Spinal cord (tissue), 10 donors: ENCODE data around the gene TMEM59. TPM values are rescaled to one million over a fixed set of nuclear protein-coding genes. Genes with fewer than 3 reads are reported as not detected.
"Not testable (repeated sequence)": the region's sequence is repeated elsewhere in the genome, so short reads cannot be mapped to it uniquely, and the experiment has no call there.

Experiments used
- DNase-seq, 6 donors: peaks; one replicate each; pipeline versions ENCODE4 v3.0.0 to v3.0.0-alpha.2; 2013 to 2015; ENCODE audit warnings: low spot score in 6 of 6, low read depth in 4 of 6
- H3K27ac ChIP-seq: one replicate; pipeline ENCODE4 v1.5.1; 2013; ENCODE audit warnings: low read depth, low read length, control low read depth
- H3K27me3 ChIP-seq: one replicate; pipeline ENCODE4 v1.6.1; 2013; ENCODE audit warnings: low read length; ENCODE audit not compliant: control insufficient read depth, insufficient read depth
- H3K36me3 ChIP-seq: one replicate; pipeline ENCODE4 v1.6.1; 2013; ENCODE audit warnings: low read length; ENCODE audit not compliant: control insufficient read depth, insufficient read depth
- H3K4me1 ChIP-seq: one replicate; pipeline ENCODE4 v1.6.1; 2013; ENCODE audit warnings: low read length; ENCODE audit not compliant: control insufficient read depth, insufficient read depth
- H3K4me3 ChIP-seq: one replicate; pipeline ENCODE4 v1.5.1; 2013; ENCODE audit warnings: low read depth, low read length, control low read depth
- H3K9me3 ChIP-seq: one replicate; pipeline ENCODE4 v1.6.1; 2013; ENCODE audit warnings: low read length; ENCODE audit not compliant: control insufficient read depth, insufficient read depth
- WGBS: methylation state at CpG from one replicate; pipeline ENCODE4 v1.1.5; 2013; ENCODE audit warnings: missing lambda C conversion rate; ENCODE audit not compliant: insufficient coverage; 5-methylcytosine and 5-hydroxymethylcytosine counted together
- long read RNA-seq, 4 donors: transcript quantifications; one replicate each; lab custom pipeline, GENCODE V29; 2026
- polyA plus RNA-seq, 2 donors: library from polyadenylated mRNA; unstranded; fragments of 120-200 nt; gene quantifications; one replicate each; pipeline ENCODE4 v1.2.1, GENCODE V29; 2013; ENCODE audit not compliant: insufficient read length in 2 of 2
- total RNA-seq, 2 donors: library from RNA; depleted of rRNA in 1 of 2; stranded (reverse); fragments of 120-200 nt in 1 of 2; fragments of >200 nt in 1 of 2; gene quantifications; one replicate each; pipeline versions ENCODE4 v1.2.3 to v1.2.4, GENCODE V29; 2013 to 2014
- donor health status: healthy.

The TMEM59 gene, protein sequence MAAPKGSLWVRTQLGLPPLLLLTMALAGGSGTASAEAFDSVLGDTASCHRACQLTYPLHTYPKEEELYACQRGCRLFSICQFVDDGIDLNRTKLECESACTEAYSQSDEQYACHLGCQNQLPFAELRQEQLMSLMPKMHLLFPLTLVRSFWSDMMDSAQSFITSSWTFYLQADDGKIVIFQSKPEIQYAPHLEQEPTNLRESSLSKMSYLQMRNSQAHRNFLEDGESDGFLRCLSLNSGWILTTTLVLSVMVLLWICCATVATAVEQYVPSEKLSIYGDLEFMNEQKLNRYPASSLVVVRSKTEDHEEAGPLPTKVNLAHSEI
- total RNA-seq: 100 to 1,000 TPM; 290 to 455 TPM
- 100 to 1,000 TPM; 242 to 254 TPM for polyA plus RNA-seq
- long read RNA-seq, donor 1, full-length matches to known transcripts: 241 of 325 reads
- long read RNA-seq, donor 1, partial matches to known transcripts: 41 of 325 reads
- long read RNA-seq, donor 1, other reads (novel, unspliced or antisense): 43 of 325 reads
- long read RNA-seq, donor 2, full-length matches to known transcripts: 67 of 79 reads
- long read RNA-seq, donor 2, partial matches to known transcripts: 0 of 79 reads
- long read RNA-seq, donor 2, other reads (novel, unspliced or antisense): 12 of 79 reads
- long read RNA-seq, donor 3, full-length matches to known transcripts: 81 of 96 reads
- long read RNA-seq, donor 3, partial matches to known transcripts: 15 of 96 reads
- long read RNA-seq, donor 3, other reads (novel, unspliced or antisense): 0 of 96 reads
- long read RNA-seq, donor 4, full-length matches to known transcripts: 687 of 771 reads
- long read RNA-seq, donor 4, partial matches to known transcripts: 71 of 771 reads
- long read RNA-seq, donor 4, other reads (novel, unspliced or antisense): 13 of 771 reads

DNA sequence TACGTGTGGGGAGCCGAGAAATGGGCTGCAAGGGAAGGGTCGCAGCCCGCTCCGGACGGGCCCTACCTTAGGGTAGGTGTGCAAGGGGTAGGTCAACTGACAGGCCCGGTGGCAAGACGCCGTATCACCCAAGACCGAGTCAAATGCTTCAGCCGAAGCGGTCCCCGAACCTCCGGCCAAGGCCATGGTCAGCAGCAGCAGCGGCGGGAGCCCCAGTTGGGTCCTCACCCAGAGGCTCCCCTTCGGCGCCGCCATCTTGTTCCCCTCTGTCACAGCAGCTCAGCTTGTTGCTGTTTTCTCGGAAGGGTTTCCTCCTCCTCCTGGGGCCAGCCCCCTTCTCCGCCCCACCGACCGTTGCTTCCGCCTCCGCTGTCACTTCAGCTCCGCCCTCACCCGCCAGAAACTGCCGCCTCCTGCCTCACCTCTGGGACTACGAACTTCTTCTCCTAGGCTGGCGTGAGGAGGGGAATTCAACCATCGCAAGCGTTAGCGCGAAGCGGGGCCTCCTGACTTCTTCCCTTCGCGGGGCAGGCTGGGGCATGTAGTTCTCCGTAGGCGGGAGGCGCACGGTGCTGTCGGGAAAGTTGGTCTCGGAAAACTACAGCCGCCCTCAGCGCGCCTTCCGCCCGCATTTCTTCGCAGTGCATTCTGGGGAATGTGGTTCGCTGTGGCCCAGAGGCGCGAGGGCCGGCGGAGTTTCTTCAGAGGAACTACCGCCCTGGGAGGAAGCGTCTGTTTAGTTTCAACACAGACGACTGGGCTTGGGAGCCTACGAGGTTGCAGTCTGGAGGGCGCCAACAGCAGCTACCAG is at the start of gene TMEM59, which contains the start of gene TCEANC2:
TSS of gene TMEM59 (minus strand) at position 271 of the 811 bp plus-strand sequence. CDS start at position 255, 16 bp downstream.
TSS of gene TCEANC2 (plus strand) at position 675 of the 811 bp plus-strand sequence. CDS start 815 bp downstream, outside the sequence.
- peaks cover 9% of the 10 kb centered on the region for H3K36me3 ChIP-seq
- H3K9me3 ChIP-seq: no peaks in the 10 kb centered on the region
- DNase-seq: peak; percentile 91 to 100 (median 97)
- peak within 1 kb of the TSS; percentile 89 for H3K4me3 ChIP-seq
- peaks cover 11% of the 10 kb centered on the region for H3K4me1 ChIP-seq
- peak within 1 kb of the TSS; percentile 94 for H3K27ac ChIP-seq
- H3K27me3 ChIP-seq: no peaks in the 10 kb centered on the region
- WGBS: under 1% methylated on average over 59 of the region's 59 CpGs

GRCh38 chr1:54100500-54100899 is 47.5 kb upstream of the TMEM59 start:
- Histone ChIP-seq H3K27me3 (no peaks in the 10 kb centered on the region), H3K9me3 (no peaks in the 10 kb centered on the region), H3K4me3 (no peak overlapping the region), H3K27ac (no peak overlapping the region), H3K36me3 (no peaks in the 10 kb centered on the region), H3K4me1 (peaks cover 10% of the 10 kb centered on the region)
- WGBS: 0% methylated on average over 1 of the region's 2 CpGs
- no peak for DNase-seq

- 85% methylated on average over 4 of the region's 6 CpGs for WGBS
- no peaks in the 10 kb centered on the region for H3K27me3 ChIP-seq
- no peaks in the 10 kb centered on the region for H3K36me3 ChIP-seq
- peak in 2 of 6 donors; percentile 34 to 64 for DNase-seq
- no peak overlapping the region for H3K27ac ChIP-seq
- peaks cover 10% of the 10 kb centered on the region for H3K4me1 ChIP-seq
- no peaks in the 10 kb centered on the region for H3K9me3 ChIP-seq
- no peak overlapping the region for H3K4me3 ChIP-seq
Measured at GRCh38 chr1:54099061-54099610, 46.1 kb upstream of the TMEM59 start.

GRCh38 chr1:54096877-54097240 is 43.9 kb upstream of the TMEM59 start:
- Histone ChIP-seq H3K36me3 (no peaks in the 10 kb centered on the region), H3K9me3 (no peaks in the 10 kb centered on the region), H3K4me3 (no peak overlapping the region), H3K27me3 (no peaks in the 10 kb centered on the region), H3K4me1 (peaks cover 10% of the 10 kb centered on the region), H3K27ac (no peak overlapping the region)
- 23% methylated on average over 4 of the region's 7 CpGs for WGBS
- DNase-seq: no peak

DNA sequence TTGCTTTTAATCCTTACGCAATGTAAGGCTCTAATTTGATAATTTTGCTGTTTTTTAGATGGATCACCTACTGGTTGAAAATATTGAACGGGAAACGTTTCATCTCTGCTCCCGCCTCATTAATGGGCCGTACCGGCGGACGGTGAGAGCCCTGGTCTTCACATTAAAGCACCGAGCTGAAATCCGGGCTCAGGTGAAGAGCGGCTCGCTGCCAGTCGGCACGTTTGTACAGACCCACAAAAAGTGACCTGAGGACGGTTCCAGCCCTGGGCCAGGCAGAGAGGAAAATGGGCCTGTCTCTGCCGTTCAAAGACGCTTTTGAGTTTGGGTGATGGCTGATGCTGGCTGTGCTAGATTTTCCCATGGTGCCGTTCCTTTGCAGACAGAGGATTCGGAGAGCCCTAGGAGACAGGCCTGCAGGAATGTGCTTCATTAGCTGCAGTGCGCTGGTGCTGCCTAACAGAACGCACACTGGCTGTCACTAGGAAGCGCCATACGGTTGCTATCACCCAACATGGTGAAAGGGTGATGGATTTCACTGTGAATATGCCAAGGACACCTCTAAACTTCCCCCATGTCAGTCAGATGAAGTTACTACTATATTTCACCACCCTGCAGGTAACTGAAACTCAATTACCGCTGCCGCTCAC is 43.3 kb upstream of the TMEM59 start:
- no peaks in the 10 kb centered on the region for H3K27me3 ChIP-seq
- peaks cover 10% of the 10 kb centered on the region for H3K4me1 ChIP-seq
- H3K36me3 ChIP-seq: no peaks in the 10 kb centered on the region
- no peaks in the 10 kb centered on the region for H3K9me3 ChIP-seq
- H3K4me3 ChIP-seq: no peak overlapping the region
- no peak overlapping the region for H3K27ac ChIP-seq
- 69% methylated on average over 20 of the region's 25 CpGs for WGBS
- peak in 1 of 6 donors; percentile 72 for DNase-seq

- Histone ChIP-seq H3K4me1 (peaks cover 10% of the 10 kb centered on the region), H3K4me3 (no peak overlapping the region), H3K36me3 (no peaks in the 10 kb centered on the region), H3K27ac (no peak overlapping the region), H3K9me3 (no peaks in the 10 kb centered on the region), H3K27me3 (no peaks in the 10 kb centered on the region)
- DNase-seq: peak in 1 of 6 donors; percentile 50
- no CpG with 5 or more reads among the region's 8 CpGs for WGBS
Measured at GRCh38 chr1:54095546-54096226, 42.7 kb upstream of the TMEM59 start.

DNA sequence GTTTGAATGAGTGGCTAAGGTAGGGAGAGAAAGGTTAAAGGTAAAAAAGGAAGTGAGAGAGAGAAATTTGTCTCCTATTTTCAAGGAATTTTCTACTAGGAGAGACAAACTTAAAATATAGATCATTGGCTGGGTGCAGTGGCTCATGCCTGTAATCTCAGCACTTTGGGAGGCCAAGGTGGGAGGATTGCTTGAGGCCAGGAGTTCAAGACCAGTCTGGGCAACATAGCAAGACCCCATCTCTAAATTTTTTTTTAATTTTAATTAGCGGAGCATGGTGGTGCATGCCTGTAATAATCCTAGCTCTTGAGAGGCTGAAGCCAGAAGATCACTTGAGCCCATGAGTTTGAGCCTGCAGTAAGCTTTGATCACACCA is 41.7 kb upstream of the TMEM59 start:
- H3K36me3 ChIP-seq, H3K9me3 ChIP-seq, H3K27ac ChIP-seq, H3K27me3 ChIP-seq, H3K4me3 ChIP-seq, H3K4me1 ChIP-seq, DNase-seq: not testable (repeated sequence)
- no CpG with 5 or more reads among the region's 1 CpG for WGBS

GRCh38 chr1:54094001-54094729 is 41.2 kb upstream of the TMEM59 start:
- H3K27ac ChIP-seq: no peak overlapping the region
- WGBS: 94% methylated on average over 4 of the region's 4 CpGs

More at GRCh38 chr1:54094001-54094729, 41.2 kb upstream of the TMEM59 start:
- H3K9me3 ChIP-seq: no peaks in the 10 kb centered on the region
- H3K4me3 ChIP-seq: no peak overlapping the region
- no peaks in the 10 kb centered on the region for H3K36me3 ChIP-seq
- no peak for DNase-seq
- H3K4me1 ChIP-seq: peaks cover 10% of the 10 kb centered on the region
- H3K27me3 ChIP-seq: no peaks in the 10 kb centered on the region
